ENCODE data around the gene CCDC30.

Gene CCDC30

GRCh38 chr1:42429603-42430002, 33.5 kb upstream of the CCDC30 start:
- H3K4me3 ChIP-seq (ENCODE audit: low read depth, low read length), result no peak overlapping the region
- TF ChIP-seq CTCF (IDR thresholded peaks at IDR 0.05; ENCODE audit: insufficient read depth, low read length, missing control alignments), result no peak
- POLR2A ChIA-PET, result interaction anchor here (0.5 kb wide), 1 partner anchor 578 kb away, joined by 5 read pairs; no protein-coding TSS in a partner anchor
- no peak for DNase-seq (ENCODE audit: low read depth, low spot score)
- CTCF ChIA-PET, result no interaction called here

GRCh38 chr1:42430286-42431135, 32.6 kb upstream of the CCDC30 start:
- ChIA-PET CTCF (interaction anchor here (1.5 kb wide), 1 partner anchor 10 kb away, joined by 3 read pairs; no protein-coding TSS in a partner anchor), POLR2A (interaction anchor here (0.5 kb wide), 1 partner anchor 579 kb away, joined by 5 read pairs; no protein-coding TSS in a partner anchor)
- H3K4me3 ChIP-seq (ENCODE audit: low read depth, low read length), result no peak overlapping the region
- no peak for DNase-seq (ENCODE audit: low read depth, low spot score)
- TF ChIP-seq CTCF (IDR thresholded peaks at IDR 0.05; ENCODE audit: insufficient read depth, low read length, missing control alignments), result no peak

GRCh38 chr1:42431514-42431913, 31.6 kb upstream of the CCDC30 start:
- DNase-seq (ENCODE audit: low read depth, low spot score), result no peak
- ChIA-PET CTCF (interaction anchor here (1.5 kb wide), 1 partner anchor 9 kb away, joined by 3 read pairs; no protein-coding TSS in a partner anchor), POLR2A (no interaction called here)

GRCh38 chr1:42432714-42433113, 30.4 kb upstream of the CCDC30 start:
- TF ChIP-seq CTCF (IDR thresholded peaks at IDR 0.05; ENCODE audit: insufficient read depth, low read length, missing control alignments), result no peak
- H3K4me3 ChIP-seq (ENCODE audit: low read depth, low read length), result no peak overlapping the region
- DNase-seq (ENCODE audit: low read depth, low spot score), result no peak
- ChIA-PET CTCF (no interaction called here), POLR2A (no interaction called here)

More at GRCh38 chr1:42431514-42431913, 31.6 kb upstream of the CCDC30 start:
- H3K4me3 ChIP-seq (ENCODE audit: low read depth, low read length), result no peak overlapping the region
- TF ChIP-seq CTCF (IDR thresholded peaks at IDR 0.05; ENCODE audit: insufficient read depth, low read length, missing control alignments), result no peak

- H3K4me3 ChIP-seq (ENCODE audit: low read depth, low read length), result no peak overlapping the region
- no peak for TF ChIP-seq CTCF (IDR thresholded peaks at IDR 0.05; ENCODE audit: insufficient read depth, low read length, missing control alignments)
- no peak for DNase-seq (ENCODE audit: low read depth, low spot score)
- ChIA-PET CTCF (interaction anchor here (1.1 kb wide), 1 partner anchor 11 kb away, joined by 3 read pairs; no protein-coding TSS in a partner anchor), POLR2A (no interaction called here)
These were observed 29.7 kb upstream of the CCDC30 start for GRCh38 chr1:42433369-42433768.

GRCh38 chr1:42434340-42434739, 28.7 kb upstream of the CCDC30 start:
- no peak overlapping the region for H3K4me3 ChIP-seq (ENCODE audit: low read depth, low read length)
- DNase-seq (ENCODE audit: low read depth, low spot score), result no peak
- ChIA-PET POLR2A (no interaction called here), CTCF (interaction anchor here (1.1 kb wide), 1 partner anchor 12 kb away, joined by 3 read pairs; no protein-coding TSS in a partner anchor)
- TF ChIP-seq CTCF (IDR thresholded peaks at IDR 0.05; ENCODE audit: insufficient read depth, low read length, missing control alignments), result no peak

Data from AG04449 (cell line).